Uterus (tissue), 2 donors: ENCODE measurements around the gene IFI44.

Experiments
- CTCF ChIP-seq, 4 experiments: fragments of 200-600 bp in 2 of 4; fragments of 450-650 bp in 2 of 4; sonication (generic) in 2 of 4; IDR thresholded peaks; one replicate each; pipeline ENCODE4 v1.5.1; 2016 to 2019; ENCODE audit warnings: antibody characterized with exemption in 4 of 4, mild to moderate bottlenecking in 2 of 4, moderate library complexity in 1 of 4
- POLR2A ChIP-seq, 2 donors: fragments of 450-650 bp; IDR thresholded peaks; one replicate each; pipeline ENCODE4 v1.6.1; 2016; ENCODE audit warnings: antibody characterized with exemption in 2 of 2, mild to moderate bottlenecking in 1 of 2, moderate library complexity in 1 of 2

GRCh38 chr1:78712467-78713051 is 62.9 kb downstream of the IFI44 start:
- TF ChIP-seq CTCF (IDR thresholded peaks at IDR 0.05) (no peak), POLR2A (IDR thresholded peaks at IDR 0.05) (no peak)
